ENCODE results near the gene MAP1LC3B2.

MAP1LC3B2 gene

DNA sequence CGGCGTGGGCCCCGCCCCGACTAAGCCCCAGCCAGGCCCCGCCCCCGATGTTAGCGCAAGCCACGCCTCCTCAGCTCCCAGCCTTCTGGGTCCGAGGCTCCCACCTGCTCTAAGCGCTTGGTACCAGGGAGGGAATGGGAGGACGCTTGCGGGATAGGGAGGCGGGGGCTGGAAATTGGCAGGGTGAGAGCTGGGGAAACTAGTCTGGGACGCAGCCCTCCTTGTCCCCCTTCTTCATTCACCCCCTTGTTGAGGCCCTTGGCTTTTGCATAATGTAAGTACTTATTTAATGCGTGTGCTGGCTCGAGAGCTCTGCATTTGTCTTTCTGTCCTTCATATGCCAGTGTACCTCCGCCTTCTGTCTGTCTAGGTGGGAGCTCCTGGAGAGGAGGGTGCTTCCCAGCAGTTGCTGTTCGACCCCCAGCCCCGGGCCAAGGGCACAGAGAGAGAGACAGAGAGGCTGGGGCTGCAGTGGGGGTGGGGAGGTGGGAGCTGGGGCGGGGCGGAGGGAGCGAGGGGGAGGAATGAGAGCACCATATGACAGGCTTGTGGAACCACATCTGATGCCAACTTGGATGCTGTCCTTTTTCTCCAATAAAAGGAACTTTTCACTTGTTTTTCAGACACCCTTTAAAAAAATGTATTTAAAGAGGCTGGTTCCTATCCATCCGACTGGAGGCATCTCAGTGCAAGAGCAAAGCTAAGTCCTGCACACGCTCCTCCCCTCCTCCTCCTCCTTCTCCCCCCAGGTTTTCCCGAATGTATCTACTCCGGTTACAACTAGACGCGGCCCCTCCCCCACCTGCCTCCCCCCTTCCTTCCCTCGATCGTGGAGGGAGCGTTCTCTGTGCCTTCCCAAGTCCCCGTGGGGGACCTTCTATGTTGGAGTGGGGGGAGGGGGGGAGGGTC, 25.6 kb upstream of the MAP1LC3B2 start:
- no peaks in the 10 kb centered on the region for H3K36me3 ChIP-seq
- peaks cover 15 to 19% of the 10 kb centered on the region in 2 experiments for H3K4me1 ChIP-seq (ENCODE audit: control insufficient read depth in 1 of 2, insufficient read depth in 1 of 2, low read depth in 1 of 2, low read length in 1 of 2)
- H3K9me3 ChIP-seq = no peaks in the 10 kb centered on the region
- peak overlapping the region; percentile 82 to 95 for H3K4me3 ChIP-seq (ENCODE audit: low read depth in 1 of 2, low read length in 1 of 2)
- TF ChIP-seq, protein P1, sequence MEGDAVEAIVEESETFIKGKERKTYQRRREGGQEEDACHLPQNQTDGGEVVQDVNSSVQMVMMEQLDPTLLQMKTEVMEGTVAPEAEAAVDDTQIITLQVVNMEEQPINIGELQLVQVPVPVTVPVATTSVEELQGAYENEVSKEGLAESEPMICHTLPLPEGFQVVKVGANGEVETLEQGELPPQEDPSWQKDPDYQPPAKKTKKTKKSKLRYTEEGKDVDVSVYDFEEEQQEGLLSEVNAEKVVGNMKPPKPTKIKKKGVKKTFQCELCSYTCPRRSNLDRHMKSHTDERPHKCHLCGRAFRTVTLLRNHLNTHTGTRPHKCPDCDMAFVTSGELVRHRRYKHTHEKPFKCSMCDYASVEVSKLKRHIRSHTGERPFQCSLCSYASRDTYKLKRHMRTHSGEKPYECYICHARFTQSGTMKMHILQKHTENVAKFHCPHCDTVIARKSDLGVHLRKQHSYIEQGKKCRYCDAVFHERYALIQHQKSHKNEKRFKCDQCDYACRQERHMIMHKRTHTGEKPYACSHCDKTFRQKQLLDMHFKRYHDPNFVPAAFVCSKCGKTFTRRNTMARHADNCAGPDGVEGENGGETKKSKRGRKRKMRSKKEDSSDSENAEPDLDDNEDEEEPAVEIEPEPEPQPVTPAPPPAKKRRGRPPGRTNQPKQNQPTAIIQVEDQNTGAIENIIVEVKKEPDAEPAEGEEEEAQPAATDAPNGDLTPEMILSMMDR (IDR thresholded peaks at IDR 0.05) = no peak
- no peaks in the 10 kb centered on the region for H3K27me3 ChIP-seq
- H3K27ac ChIP-seq = peak overlapping the region; percentile 89

DNA sequence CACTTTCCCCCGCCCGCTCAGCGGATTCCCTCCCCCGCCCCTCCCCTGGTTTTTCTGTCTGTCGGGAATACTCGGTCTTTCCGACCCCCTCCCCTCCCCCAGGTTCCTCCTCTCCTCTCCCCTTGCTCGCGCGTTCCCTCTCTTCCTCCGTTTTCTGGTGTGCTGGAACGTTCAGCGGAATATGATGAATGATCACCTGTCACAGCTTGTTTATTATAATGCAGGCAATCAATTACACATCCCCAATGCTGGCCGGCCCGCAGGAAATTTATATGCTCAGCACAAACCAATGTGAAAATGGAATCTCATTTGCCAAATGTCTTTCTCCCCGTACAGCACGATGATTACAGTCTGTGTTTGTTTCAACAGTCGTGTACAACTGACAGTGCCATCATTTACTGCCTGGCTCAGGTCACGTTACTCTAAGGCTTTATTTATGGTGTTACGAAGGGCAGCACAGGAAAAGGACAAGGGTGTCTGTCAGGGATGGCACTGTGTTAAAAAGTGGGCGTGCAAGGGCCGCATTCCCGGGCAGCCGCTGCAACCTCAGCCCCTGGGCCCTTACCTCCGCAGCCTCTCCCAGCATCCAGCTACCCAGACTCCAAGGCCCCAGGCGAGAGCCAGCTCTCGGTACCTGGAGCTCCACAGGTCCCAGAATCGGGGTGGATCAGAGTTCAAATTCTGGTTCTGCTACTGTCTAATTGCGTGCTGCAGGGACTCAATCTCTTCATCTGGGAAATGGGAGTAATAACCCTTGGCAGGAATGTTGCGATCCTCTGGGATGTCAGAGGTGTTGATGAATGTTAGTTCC, 24.7 kb upstream of the MAP1LC3B2 start:
- Histone ChIP-seq H3K27me3 (no peaks in the 10 kb centered on the region), H3K27ac (peak overlapping the region; percentile 89), H3K4me3 (ENCODE audit: low read depth in 1 of 2, low read length in 1 of 2) (peak overlapping the region; percentile 82 to 95), H3K4me1 (ENCODE audit: control insufficient read depth in 1 of 2, insufficient read depth in 1 of 2, low read depth in 1 of 2, low read length in 1 of 2) (peaks cover 24 to 28% of the 10 kb centered on the region in 2 experiments), H3K36me3 (no peaks in the 10 kb centered on the region), H3K9me3 (no peaks in the 10 kb centered on the region)
- TF ChIP-seq, protein P1 (IDR thresholded peaks at IDR 0.05) = no peak

DNA sequence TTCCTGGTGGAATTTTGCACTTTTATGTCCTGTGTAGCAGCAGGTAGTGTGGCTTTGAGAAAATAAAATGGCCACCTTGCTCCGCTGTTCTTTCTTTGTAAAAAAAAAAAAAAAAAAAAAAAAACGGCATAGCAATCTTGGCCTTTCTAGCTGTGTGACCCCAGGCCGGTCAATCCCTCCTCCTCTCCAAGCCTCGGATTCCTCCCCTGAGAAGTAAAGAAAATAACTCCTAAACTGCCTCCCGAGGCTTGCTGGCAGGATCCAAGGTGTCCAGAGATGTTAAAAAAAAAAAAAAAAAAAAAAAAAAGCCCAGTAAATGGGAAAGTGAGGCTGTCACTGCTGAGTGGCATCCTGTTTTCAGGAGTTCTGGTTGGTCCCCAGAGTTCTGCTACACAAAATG, 23.9 kb upstream of the MAP1LC3B2 start:
- TF ChIP-seq, protein P1 (IDR thresholded peaks at IDR 0.05) = no peak
- Histone ChIP-seq H3K9me3 (no peaks in the 10 kb centered on the region), H3K4me1 (ENCODE audit: control insufficient read depth in 1 of 2, insufficient read depth in 1 of 2, low read depth in 1 of 2, low read length in 1 of 2) (peaks cover 28 to 36% of the 10 kb centered on the region in 2 experiments), H3K4me3 (ENCODE audit: low read depth in 1 of 2, low read length in 1 of 2) (no peak overlapping the region), H3K27ac (no peak overlapping the region), H3K36me3 (no peaks in the 10 kb centered on the region), H3K27me3 (no peaks in the 10 kb centered on the region)

DNA sequence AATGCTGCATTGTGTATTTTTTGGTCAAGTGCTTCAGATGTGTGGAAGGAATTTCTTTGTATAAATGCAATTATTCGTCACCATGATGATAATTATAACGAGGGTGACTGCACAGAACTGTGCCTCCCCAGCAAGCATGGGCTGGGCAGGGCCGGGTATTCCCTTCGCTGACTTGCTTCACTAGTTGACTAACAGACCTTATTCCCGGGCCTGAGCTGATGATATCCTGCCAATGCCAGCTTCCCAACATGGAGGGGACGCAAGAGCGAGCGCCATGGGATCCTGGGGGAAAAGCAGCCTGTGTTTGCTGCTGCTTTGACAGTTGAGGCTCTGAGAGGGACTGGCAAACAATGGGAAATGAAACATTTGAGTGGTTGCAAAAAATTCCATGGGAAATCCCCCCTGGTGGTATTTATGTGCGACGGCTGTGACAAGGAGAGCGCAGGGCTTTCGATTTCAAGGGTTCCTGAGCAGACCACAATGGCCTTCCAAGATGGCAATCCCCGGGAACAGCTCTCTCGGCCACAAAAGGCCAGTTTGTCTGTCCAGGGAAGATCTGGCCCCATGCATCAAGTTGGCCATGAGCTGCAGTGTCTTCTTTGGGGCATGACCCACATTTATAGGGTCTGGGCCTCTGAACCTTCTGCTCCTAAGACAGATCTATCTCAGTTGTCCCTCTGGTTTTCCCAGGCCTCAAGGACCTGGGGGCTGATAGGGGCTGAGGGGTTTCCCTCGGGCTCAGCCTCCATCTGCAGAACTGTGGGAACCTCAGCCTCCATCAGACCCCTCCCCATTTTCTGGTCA, 21.9 kb upstream of the MAP1LC3B2 start:
- TF ChIP-seq, protein P1 (IDR thresholded peaks at IDR 0.05) = no peak
- Histone ChIP-seq H3K4me1 (ENCODE audit: control insufficient read depth in 1 of 2, insufficient read depth in 1 of 2, low read depth in 1 of 2, low read length in 1 of 2) (peaks cover 28 to 36% of the 10 kb centered on the region in 2 experiments), H3K9me3 (no peaks in the 10 kb centered on the region), H3K36me3 (no peaks in the 10 kb centered on the region), H3K4me3 (ENCODE audit: low read depth in 1 of 2, low read length in 1 of 2) (no peak overlapping the region), H3K27me3 (no peaks in the 10 kb centered on the region), H3K27ac (peak overlapping the region; percentile 21)

DNA sequence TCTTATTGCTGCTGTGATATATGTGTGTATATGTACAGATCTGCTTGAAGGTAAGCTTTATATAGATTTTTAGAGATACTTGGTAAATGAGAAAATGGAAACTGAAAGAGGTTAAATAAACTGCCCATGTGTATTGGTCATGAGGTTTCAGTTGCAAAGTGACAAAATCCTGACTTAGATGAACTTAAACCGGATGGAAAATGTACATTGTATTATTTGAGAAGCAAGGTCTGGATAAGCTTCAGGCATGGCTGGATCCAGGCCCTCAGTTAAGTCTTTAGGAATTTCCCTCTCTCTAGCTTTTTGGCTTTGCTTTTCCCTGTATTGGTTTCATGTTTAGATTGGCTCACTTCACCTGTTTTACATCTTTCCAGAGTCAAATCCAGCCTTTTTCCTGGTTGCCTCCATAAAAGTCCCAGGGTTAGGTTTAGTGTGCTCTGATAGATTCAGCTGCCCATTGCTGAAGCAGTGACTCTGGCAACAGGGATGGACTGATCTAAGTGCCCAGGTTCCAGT, 21.0 kb upstream of the MAP1LC3B2 start:
- H3K9me3 ChIP-seq = no peaks in the 10 kb centered on the region
- peak overlapping the region; percentile 54 for H3K27ac ChIP-seq
- TF ChIP-seq, protein P1 (IDR thresholded peaks at IDR 0.05) = no peak
- no peaks in the 10 kb centered on the region for H3K27me3 ChIP-seq
- no peaks in the 10 kb centered on the region for H3K36me3 ChIP-seq
- H3K4me3 ChIP-seq (ENCODE audit: low read depth in 1 of 2, low read length in 1 of 2) = no peak overlapping the region
- H3K4me1 ChIP-seq (ENCODE audit: control insufficient read depth in 1 of 2, insufficient read depth in 1 of 2, low read depth in 1 of 2, low read length in 1 of 2) = peaks cover 22 to 31% of the 10 kb centered on the region in 2 experiments
